Activated T-helper 2 cell treated with anti-CD3 and anti-CD28 coated beads, Interferon-gamma antibody, Interleukin-2, Interleukin-4, amounts not matched to agents 10 μg/mL and 5 μg/mL and 100 μg/mL, durations not matched to agents 14 hours and 24 hours and 36 hours (primary cell): ENCODE data around the gene PCMTD2. TPM values are rescaled to one million over a fixed set of nuclear protein-coding genes. Genes with fewer than 3 reads are reported as not detected.
"Not testable (repeated sequence)": the region's sequence is repeated elsewhere in the genome, so short reads cannot be mapped to it uniquely, and the experiment has no call there.

ENCODE experiments used
- DNase-seq: peaks from one replicate; pipeline ENCODE4 v3.0.0; 2021; ENCODE audit warnings: low spot score
- H3K27ac Mint-ChIP-seq: one replicate; pipeline ENCODE4 v1.8.0; 2021; ENCODE audit warnings: mixed read lengths
- H3K27me3 Mint-ChIP-seq: one replicate; pipeline ENCODE4 v1.8.0; 2021; ENCODE audit warnings: low read depth, mixed read lengths
- H3K36me3 Mint-ChIP-seq: one replicate; pipeline ENCODE4 v1.8.0; 2021; ENCODE audit warnings: low read depth, mixed read lengths
- H3K4me1 Mint-ChIP-seq: one replicate; pipeline ENCODE4 v1.8.0; 2021; ENCODE audit warnings: low read depth, mixed read lengths
- H3K4me3 Mint-ChIP-seq: one replicate; pipeline ENCODE4 v1.8.0; 2021; ENCODE audit warnings: low read depth, mild to moderate bottlenecking, moderate library complexity, mixed read lengths
- H3K9me3 Mint-ChIP-seq: one replicate; pipeline ENCODE4 v1.8.0; 2021; ENCODE audit warnings: mixed read lengths
- intact Hi-C: fragments of 100-400 bp; cut with micrococcal nuclease; formaldehyde crosslinking; loops from one replicate; pipeline ENCODE4 v1.15.1; 2023
- total RNA-seq: library from RNA; stranded (reverse); gene quantifications from 2 replicates; pipeline ENCODE4 v1.2.3, GENCODE V29; 2022

Gene PCMTD2
- total RNA-seq, 1 donor from 2014 or later, result 31.7 TPM

DNA sequence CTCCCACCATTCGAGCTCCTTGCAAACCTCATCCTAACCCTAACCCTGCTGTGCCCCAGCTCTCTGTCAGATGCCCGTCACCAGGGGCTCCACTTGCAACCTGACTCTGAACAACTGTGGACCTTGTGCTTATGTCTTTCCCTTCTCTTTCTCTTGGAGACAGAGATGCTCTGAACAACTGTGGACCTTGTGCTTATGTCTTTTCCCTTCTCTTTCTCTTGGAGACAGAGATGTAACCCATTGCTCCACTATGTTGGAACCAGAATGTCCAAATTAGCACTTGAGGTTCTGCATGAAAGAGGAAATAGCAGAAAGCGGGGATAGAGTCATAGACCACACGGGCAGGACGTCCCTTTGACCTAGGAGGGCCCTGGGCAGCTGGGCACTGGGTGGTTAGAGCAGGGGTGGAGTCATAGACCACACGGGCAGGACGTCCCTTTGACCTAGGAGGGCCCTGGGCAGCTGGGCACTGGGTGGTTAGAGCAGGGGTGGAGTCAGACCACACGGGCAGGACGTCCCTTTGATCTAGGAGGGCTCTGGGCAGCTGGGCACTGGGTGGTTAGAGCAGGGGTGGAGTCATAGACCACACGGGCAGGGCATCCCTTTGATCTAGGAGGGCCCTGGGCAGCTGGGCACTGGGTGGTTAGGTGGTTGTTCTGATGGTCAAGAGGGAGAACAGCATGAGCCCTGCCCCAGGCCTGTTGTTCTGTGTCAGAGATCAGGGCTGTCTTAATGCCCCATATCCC lies 22.2 kb downstream of the PCMTD2 start:
- Mint-ChIP-seq H3K4me3 (no peak overlapping the region), H3K27me3 (peaks cover 3% of the 10 kb centered on the region), H3K36me3 (peaks cover 3% of the 10 kb centered on the region), H3K4me1 (peaks cover 4% of the 10 kb centered on the region), H3K9me3 (no peaks in the 10 kb centered on the region), H3K27ac (no peak overlapping the region)
- no peak for DNase-seq
- intact Hi-C loops, result no loop called here

GRCh38 chr20:64278317-64278681 lies 22.8 kb downstream of the PCMTD2 start:
- no peak for DNase-seq
- peaks cover 4% of the 10 kb centered on the region for H3K4me1 Mint-ChIP-seq
- intact Hi-C loops, result no loop called here
- no peak overlapping the region for H3K27ac Mint-ChIP-seq
- no peak overlapping the region for H3K4me3 Mint-ChIP-seq
- peaks cover 3% of the 10 kb centered on the region for H3K27me3 Mint-ChIP-seq
- H3K36me3 Mint-ChIP-seq, result no peaks in the 10 kb centered on the region
- H3K9me3 Mint-ChIP-seq, result no peaks in the 10 kb centered on the region

DNA sequence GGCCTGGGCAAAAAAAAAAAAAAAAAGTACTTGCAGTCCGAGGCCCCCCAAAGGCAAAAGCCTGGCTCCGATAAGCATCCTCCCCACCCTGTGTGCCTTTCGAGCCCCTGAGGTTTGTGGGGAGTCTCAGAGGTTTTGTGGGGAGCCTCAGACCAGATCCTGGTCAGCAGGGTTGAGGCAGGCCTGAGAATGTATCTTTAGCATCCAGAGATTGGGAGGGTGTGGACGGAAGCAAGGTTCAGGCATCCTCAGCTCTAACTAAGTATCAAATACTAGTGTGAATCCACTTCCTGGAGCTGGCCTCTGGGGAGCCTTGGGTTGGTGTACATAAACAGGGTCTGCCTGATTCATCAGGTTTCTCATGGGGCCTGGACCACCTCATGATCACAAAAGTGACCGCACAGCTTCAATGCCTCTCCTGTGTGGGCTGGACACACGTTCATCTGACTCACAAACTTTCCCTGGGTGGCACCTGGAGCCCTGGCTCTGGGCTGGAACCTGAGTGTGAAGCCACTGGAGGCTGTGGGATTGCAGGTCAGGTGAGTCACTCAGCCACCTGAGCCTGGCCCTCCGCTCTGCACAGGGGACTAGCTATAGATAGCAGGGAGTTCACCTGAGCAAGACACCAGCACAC lies 24.4 kb downstream of the PCMTD2 start:
- Mint-ChIP-seq H3K4me1 (peaks cover 4% of the 10 kb centered on the region), H3K27me3 (peaks cover 3% of the 10 kb centered on the region), H3K36me3 (no peaks in the 10 kb centered on the region)

DNA sequence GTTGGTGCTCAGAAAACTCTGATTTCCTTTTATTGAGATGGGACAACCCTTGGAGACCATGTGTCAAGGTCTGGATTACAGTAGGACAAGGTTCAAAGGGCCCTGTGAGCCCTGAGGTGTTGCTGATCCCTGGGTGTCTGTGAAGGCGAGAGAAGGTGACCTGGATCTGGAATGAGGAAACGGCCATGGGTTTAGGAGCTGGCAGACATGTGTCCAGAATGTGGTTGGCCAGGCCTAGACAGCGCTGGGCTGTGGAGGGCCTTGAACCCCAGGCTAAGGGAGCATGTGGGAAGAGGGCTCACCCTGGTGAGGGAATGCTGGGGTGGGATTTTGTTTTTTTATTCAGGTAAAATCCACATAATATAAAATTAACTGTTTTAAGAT lies 24.9 kb downstream of the PCMTD2 start:
- DNase-seq, result no peak
- intact Hi-C loops, result no loop called here
- peaks cover 3% of the 10 kb centered on the region for H3K27me3 Mint-ChIP-seq
- H3K4me3 Mint-ChIP-seq, result no peak overlapping the region
- H3K27ac Mint-ChIP-seq, result no peak overlapping the region
- H3K9me3 Mint-ChIP-seq, result peaks cover 6% of the 10 kb centered on the region
- no peaks in the 10 kb centered on the region for H3K36me3 Mint-ChIP-seq
- peaks cover 4% of the 10 kb centered on the region for H3K4me1 Mint-ChIP-seq

More for the DNA sequence above, 24.4 kb downstream of the PCMTD2 start:
- Mint-ChIP-seq H3K4me3 (no peak overlapping the region), H3K9me3 (peaks cover 5% of the 10 kb centered on the region), H3K27ac (no peak overlapping the region)
- intact Hi-C loops, result no loop called here
- no peak for DNase-seq

GRCh38 chr20:64283646-64284045 lies 28.1 kb downstream of the PCMTD2 start:
- DNase-seq, result no peak
- Mint-ChIP-seq H3K4me3 (no peak overlapping the region), H3K36me3 (no peaks in the 10 kb centered on the region), H3K27ac (no peak overlapping the region), H3K9me3 (peaks cover 6% of the 10 kb centered on the region), H3K27me3 (peaks cover 3% of the 10 kb centered on the region), H3K4me1 (peaks cover 4% of the 10 kb centered on the region)
- intact Hi-C loops, result no loop called here

DNA sequence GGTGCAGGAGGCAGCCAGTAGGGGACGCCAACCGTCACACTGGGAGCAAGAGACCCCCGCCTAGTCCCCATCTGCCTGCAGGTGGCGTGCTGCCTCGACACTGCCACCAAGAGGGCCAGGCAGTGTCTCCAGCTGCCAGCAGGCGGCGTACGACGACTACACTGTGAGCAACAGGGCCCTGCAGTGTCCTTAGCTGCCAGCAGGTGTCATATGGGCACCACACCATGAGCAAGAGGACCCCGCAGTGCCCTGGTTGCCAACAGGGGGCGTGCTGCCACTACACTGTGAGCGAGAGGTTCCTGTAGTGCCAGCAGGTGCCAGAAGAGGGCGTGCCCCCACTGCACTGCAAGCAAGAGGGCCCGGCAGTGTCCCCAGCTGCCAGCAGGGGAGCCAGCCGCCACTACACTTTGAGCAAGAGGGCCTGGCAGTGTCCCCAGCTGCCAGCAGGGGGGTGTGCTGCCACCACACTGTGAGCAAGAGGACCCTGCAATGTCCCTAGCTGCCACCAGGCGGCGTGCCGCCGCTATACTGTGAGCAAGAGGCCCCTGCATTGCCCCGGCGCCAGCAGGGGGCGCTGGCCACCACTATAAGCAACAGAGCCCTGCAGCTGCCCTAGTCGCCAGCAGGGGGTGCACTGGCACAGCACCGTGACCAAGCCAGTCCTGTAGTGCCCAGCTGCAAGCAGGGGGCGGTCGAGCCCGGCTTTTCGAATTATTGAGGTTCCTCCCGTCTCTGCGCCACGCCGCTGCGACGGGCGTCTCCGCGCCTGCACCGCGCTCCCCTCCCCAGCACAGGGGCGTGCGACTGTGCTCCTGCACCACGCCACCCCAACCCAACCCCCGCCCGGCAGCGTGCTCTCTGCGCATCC lies 30.3 kb downstream of the PCMTD2 start:
- H3K36me3 Mint-ChIP-seq, H3K27me3 Mint-ChIP-seq: not testable (repeated sequence)

GRCh38 chr20:64286447-64287263 lies 31.1 kb downstream of the PCMTD2 start:
- H3K27me3 Mint-ChIP-seq, H3K4me3 Mint-ChIP-seq, H3K27ac Mint-ChIP-seq, H3K9me3 Mint-ChIP-seq, intact Hi-C loops, H3K36me3 Mint-ChIP-seq, DNase-seq, H3K4me1 Mint-ChIP-seq: not testable (repeated sequence)

More for the DNA sequence above, 30.3 kb downstream of the PCMTD2 start:
- H3K4me1 Mint-ChIP-seq, H3K4me3 Mint-ChIP-seq, H3K27ac Mint-ChIP-seq, intact Hi-C loops, H3K9me3 Mint-ChIP-seq: not testable (repeated sequence)
- peak; percentile 89 for DNase-seq

- H3K4me1 Mint-ChIP-seq, H3K9me3 Mint-ChIP-seq, H3K4me3 Mint-ChIP-seq, DNase-seq, H3K27ac Mint-ChIP-seq, intact Hi-C loops, H3K36me3 Mint-ChIP-seq, H3K27me3 Mint-ChIP-seq: not testable (repeated sequence)
Measured at GRCh38 chr20:64287264-64287590, 31.7 kb downstream of the PCMTD2 start.

GRCh38 chr20:64292167-64292566 lies 36.6 kb downstream of the PCMTD2 start:
- DNase-seq, H3K4me1 Mint-ChIP-seq, H3K9me3 Mint-ChIP-seq, H3K27me3 Mint-ChIP-seq, intact Hi-C loops, H3K27ac Mint-ChIP-seq, H3K36me3 Mint-ChIP-seq, H3K4me3 Mint-ChIP-seq: not testable (repeated sequence)

GRCh38 chr20:64303086-64303485 lies 47.5 kb downstream of the PCMTD2 start:
- H3K27ac Mint-ChIP-seq, H3K36me3 Mint-ChIP-seq, H3K27me3 Mint-ChIP-seq, H3K4me3 Mint-ChIP-seq, intact Hi-C loops, H3K9me3 Mint-ChIP-seq, H3K4me1 Mint-ChIP-seq, DNase-seq: not testable (repeated sequence)

- H3K27ac Mint-ChIP-seq, H3K4me3 Mint-ChIP-seq, H3K9me3 Mint-ChIP-seq, DNase-seq, H3K36me3 Mint-ChIP-seq, H3K4me1 Mint-ChIP-seq, intact Hi-C loops: not testable (repeated sequence)
- H3K27me3 Mint-ChIP-seq, result peaks cover 21% of the 10 kb centered on the region
Measured at GRCh38 chr20:64313761-64314160, 58.2 kb downstream of the PCMTD2 start.

GRCh38 chr20:64315381-64315780 lies 59.8 kb downstream of the PCMTD2 start:
- H3K27ac Mint-ChIP-seq, H3K36me3 Mint-ChIP-seq, intact Hi-C loops, DNase-seq, H3K4me3 Mint-ChIP-seq, H3K9me3 Mint-ChIP-seq, H3K4me1 Mint-ChIP-seq: not testable (repeated sequence)
- peaks cover 22% of the 10 kb centered on the region for H3K27me3 Mint-ChIP-seq
